SK-N-SH (cell line): ENCODE results near the gene MUC22. TPM values are rescaled to one million over a fixed set of nuclear protein-coding genes. Genes with fewer than 3 reads are reported as not detected.
"Not testable (repeated sequence)": the region's sequence is repeated elsewhere in the genome, so short reads cannot be mapped to it uniquely, and the experiment has no call there.

Experiments used
- CTCF ChIA-PET: fragments of 300-600, 350-600 bp; formaldehyde crosslinking; extraction: SDS; loops from one replicate; lab custom pipeline; 2021; lab: Yijun Ruan, JAX
- POLR2A ChIA-PET: fragments of 350-600 bp; sonication (Branson Sonifier 250); formaldehyde crosslinking; extraction: SDS; loops from one replicate; lab custom pipeline; 2020; ENCODE audit warnings: antibody characterized with exemption, inconsistent platforms; lab: Yijun Ruan, JAX
- DNase-seq: peaks from one replicate; pipeline ENCODE4 v3.0.0; 2012
- H2AFZ ChIP-seq: fragments of 200-600 bp; sonication (generic); 2 replicates; pipeline ENCODE4 v1.8.1; 2016; ENCODE audit warnings: antibody characterized with exemption, mild to moderate bottlenecking, low read depth
- H3F3A ChIP-seq: fragments of 200-600 bp; sonication (generic); replicated peaks from 2 replicates; pipeline ENCODE3; 2016; ENCODE audit warnings: antibody characterized with exemption, mild to moderate bottlenecking; ENCODE audit not compliant: insufficient read depth
- H3K27ac ChIP-seq, 2 experiments: fragments of 200-500 bp in 1 of 2; fragments of 200-600 bp in 1 of 2; sonication (Bioruptor generic) in 1 of 2; sonication (generic), shearing (Covaris generic) in 1 of 2; 2 replicates each; pipeline versions ENCODE4 v1.5.1 to v1.6.1; 2014 to 2016; ENCODE audit warnings: low read depth in 2 of 2, inconsistent platforms in 1 of 2, low read length in 1 of 2, mild to moderate bottlenecking in 1 of 2, mixed read lengths in 1 of 2
- H3K27me3 ChIP-seq: fragments of 200-600 bp; sonication (generic), shearing (Covaris generic); 2 replicates; pipeline ENCODE4 v1.6.1; 2016; ENCODE audit warnings: mixed run types; ENCODE audit not compliant: insufficient read depth
- H3K36me3 ChIP-seq, 2 experiments: fragments of 200-500 bp in 1 of 2; fragments of 200-600 bp in 1 of 2; sonication (Bioruptor generic) in 1 of 2; sonication (generic) in 1 of 2; replicated peaks in 1 of 2; 2 replicates each; pipeline versions ENCODE3 to v1.5.1; 2014 to 2016; ENCODE audit warnings: low read length in 1 of 2, mild to moderate bottlenecking in 1 of 2; ENCODE audit not compliant: insufficient read depth in 2 of 2, control insufficient read depth in 1 of 2
- H3K4me1 ChIP-seq, 2 experiments: fragments of 200-500 bp in 1 of 2; fragments of 200-600 bp in 1 of 2; sonication (Bioruptor generic) in 1 of 2; sonication (generic), shearing (Covaris generic) in 1 of 2; 2 replicates each; pipeline versions ENCODE4 v1.5.1 to v1.6.1; 2014 to 2016; ENCODE audit warnings: low read depth in 1 of 2, low read length in 1 of 2, mixed run types in 1 of 2; ENCODE audit not compliant: insufficient read depth in 2 of 2, control insufficient read depth in 1 of 2
- H3K4me2 ChIP-seq: fragments of 200-600 bp; sonication (generic), shearing (Covaris generic); 2 replicates; pipeline ENCODE4 v1.6.1; 2017; ENCODE audit warnings: mixed run types
- H3K4me3 ChIP-seq, 2 experiments: fragments of 200-500 bp in 1 of 2; fragments of 200-600 bp in 1 of 2; sonication (Bioruptor generic) in 1 of 2; sonication (generic), shearing (Covaris generic) in 1 of 2; 2 replicates each; pipeline versions ENCODE4 v1.5.1 to v1.8.1; 2014 to 2016; ENCODE audit warnings: low read depth in 2 of 2, inconsistent platforms in 1 of 2, low read length in 1 of 2, mild to moderate bottlenecking in 1 of 2, mixed read lengths in 1 of 2, moderate library complexity in 1 of 2
- H3K79me2 ChIP-seq: fragments of 200-600 bp; sonication (generic); 2 replicates; pipeline ENCODE4 v1.8.1; 2017; ENCODE audit warnings: mild to moderate bottlenecking; ENCODE audit not compliant: insufficient read depth
- H3K9ac ChIP-seq: fragments of 200-600 bp; sonication (generic); 2 replicates; pipeline ENCODE4 v1.6.1; 2017; ENCODE audit warnings: mixed run types
- H3K9me2 ChIP-seq: fragments of 200-600 bp; sonication (generic); 2 replicates; pipeline ENCODE4 v1.6.1; 2017; ENCODE audit warnings: mixed run types
- H3K9me3 ChIP-seq: fragments of 200-600 bp; sonication (generic); 2 replicates; pipeline ENCODE4 v1.6.1; 2017; ENCODE audit warnings: mixed run types, mild to moderate bottlenecking, moderate library complexity
- H4K20me1 ChIP-seq: fragments of 200-600 bp; sonication (generic); 2 replicates; pipeline ENCODE4 v1.6.1; 2017; ENCODE audit warnings: mild to moderate bottlenecking, mixed run types; ENCODE audit not compliant: insufficient read depth
- ELF1 ChIP-seq: IDR thresholded peaks from 2 replicates; pipeline ENCODE4 v1.4.0; 2012
- EZH2phosphoT487 ChIP-seq: fragments of 200-600 bp; sonication (generic); IDR thresholded peaks from 2 replicates; pipeline ENCODE4 v1.6.1; 2017; ENCODE audit warnings: low read depth, mixed run types, mild to moderate bottlenecking, antibody characterized with exemption, moderate library complexity, borderline replicate concordance
- FOSL2 ChIP-seq: IDR thresholded peaks from 2 replicates; pipeline ENCODE4 v1.4.0; 2012; ENCODE audit warnings: low read depth, mild to moderate bottlenecking, moderate library complexity, borderline replicate concordance
- FOXJ3 ChIP-seq: sonication (generic); formaldehyde crosslinking; IDR thresholded peaks from 2 replicates; pipeline ENCODE4 v1.5.1; 2020; ENCODE audit warnings: mild to moderate bottlenecking, missing genetic modification reagents
- GABPA ChIP-seq: IDR thresholded peaks from 2 replicates; pipeline ENCODE4 v1.4.0; 2012; ENCODE audit warnings: low read depth, mild to moderate bottlenecking
- IRF3 ChIP-seq: fragments of 150-350 bp; IDR thresholded peaks from 2 replicates; pipeline ENCODE4 v1.6.1; 2016; ENCODE audit warnings: mild to moderate bottlenecking, low read depth, low read length
- JUND ChIP-seq: IDR thresholded peaks from 2 replicates; pipeline ENCODE4 v1.4.0; 2012
- MAX ChIP-seq: IDR thresholded peaks from 2 replicates; pipeline ENCODE4 v1.4.0; 2012; ENCODE audit warnings: low read depth
- NFIC ChIP-seq: IDR thresholded peaks from 2 replicates; pipeline ENCODE4 v1.4.0; 2012; ENCODE audit warnings: borderline replicate concordance
- NRF1 ChIP-seq: IDR thresholded peaks from 2 replicates; pipeline ENCODE4 v1.6.1; 2012; ENCODE audit warnings: low read depth, mild to moderate bottlenecking, low read length
- RAD21 ChIP-seq: IDR thresholded peaks from 2 replicates; pipeline ENCODE4 v1.6.1; 2012; ENCODE audit warnings: mild to moderate bottlenecking, low read length
- RCOR1 ChIP-seq: fragments of 150-350 bp; IDR thresholded peaks from 2 replicates; pipeline ENCODE4 v1.6.1; 2017; ENCODE audit warnings: antibody characterized with exemption, low read length
- RFX5 ChIP-seq: IDR thresholded peaks from 2 replicates; pipeline ENCODE4 v1.6.1; 2012; ENCODE audit warnings: mild to moderate bottlenecking, improper control_type of control experiment, low read length
- RXRA ChIP-seq: IDR thresholded peaks from 2 replicates; pipeline ENCODE4 v1.4.0; 2012; ENCODE audit warnings: low read depth, mild to moderate bottlenecking, borderline replicate concordance
- SMC3 ChIP-seq: IDR thresholded peaks from 2 replicates; pipeline ENCODE4 v1.6.1; 2012; ENCODE audit warnings: low read depth, low read length, improper control_type of control experiment
- TCF12 ChIP-seq: IDR thresholded peaks from 2 replicates; pipeline ENCODE4 v1.4.0; 2012
- TEAD4 ChIP-seq: IDR thresholded peaks from 2 replicates; pipeline ENCODE4 v1.4.0; 2012; ENCODE audit warnings: mild to moderate bottlenecking, borderline replicate concordance; ENCODE audit not compliant: insufficient read depth
- USF1 ChIP-seq: IDR thresholded peaks from 2 replicates; pipeline ENCODE4 v1.4.0; 2012; ENCODE audit warnings: low read depth, borderline replicate concordance
- USF2 ChIP-seq: fragments of 150-350 bp; IDR thresholded peaks from 2 replicates; pipeline ENCODE4 v1.6.1; 2017; ENCODE audit warnings: antibody characterized with exemption, low read length, low read depth, borderline replicate concordance
- YY1 ChIP-seq: IDR thresholded peaks from 2 replicates; pipeline ENCODE4 v1.4.0; 2012; ENCODE audit warnings: low read depth, mild to moderate bottlenecking
- WGBS: methylation state at CpG from one replicate; pipeline ENCODE4 v1.1.6; 2017; ENCODE audit warnings: low lambda C conversion rate; 5-methylcytosine and 5-hydroxymethylcytosine counted together
- polyA plus RNA-seq, 3 experiments: library from polyadenylated mRNA; depleted of rRNA; stranded (reverse); fragments of >200 nt; gene quantifications; 2 replicates each; pipeline ENCODE4 v1.2.3, GENCODE V29; 2012

Gene MUC22
- polyA plus RNA-seq, 1 of the 3 experiments (the other 2 are of a cell fraction): 0.12 TPM

- no peak overlapping the region for H3K4me2 ChIP-seq
- no peak overlapping the region for H3K4me3 ChIP-seq
- no peaks in the 10 kb centered on the region for H3K79me2 ChIP-seq
- peaks cover 2% of the 10 kb centered on the region for H3F3A ChIP-seq
- ChIA-PET CTCF (interaction anchor here (0.9 to 1.4 kb wide), 3 partner anchors 16 to 47 kb away, joined by 3 read pairs; no protein-coding TSS in a partner anchor), POLR2A (no interaction called here)
- 66% methylated on average over 7 of the region's 7 CpGs for WGBS
- H3K4me1 ChIP-seq: 0 out of 4 replicates have a peak, but pooled peaks cover 0 to 3% of the 10 kb centered on the region in 2 experiments
- no peaks in the 10 kb centered on the region for H3K9me2 ChIP-seq
- H4K20me1 ChIP-seq: no peaks in the 10 kb centered on the region
- no peak for DNase-seq
- no peaks in the 10 kb centered on the region for H3K27me3 ChIP-seq
- no peaks in the 10 kb centered on the region for H3K9me3 ChIP-seq
- no peak for TF ChIP-seq RCOR1
- no peak for TF ChIP-seq RFX5
- TF ChIP-seq FOSL2: no peak
- TF ChIP-seq RXRA: no peak
- TF ChIP-seq USF1: no peak
- TF ChIP-seq FOXJ3: no peak
- no peak for TF ChIP-seq NRF1
- no peak for TF ChIP-seq MAX
- TF ChIP-seq TCF12: no peak
- TF ChIP-seq SMC3: no peak
- no peak for TF ChIP-seq IRF3
- TF ChIP-seq ELF1: no peak
- TF ChIP-seq GABPA: no peak
- TF ChIP-seq TEAD4: no peak
- no peak overlapping the region for H3K27ac ChIP-seq
- H3K9ac ChIP-seq: no peak overlapping the region
- no peak overlapping the region for H2AFZ ChIP-seq
- H3K36me3 ChIP-seq: no peaks in the 10 kb centered on the region
These were observed 53.7 kb downstream of the MUC22 start for GRCh38 chr6:31063906-31064435.

- Histone ChIP-seq H3K36me3 (no peaks in the 10 kb centered on the region), H3F3A (peaks cover 6% of the 10 kb centered on the region), H2AFZ (no peak overlapping the region), H3K27me3 (no peaks in the 10 kb centered on the region), H3K9ac (no peak overlapping the region)
- 58% methylated on average over 2 of the region's 2 CpGs for WGBS
- POLR2A ChIA-PET: no interaction called here
- no peak for DNase-seq
- TF ChIP-seq NRF1: no peak
- 0 out of 2 replicates have a peak, but pooled peaks have one; percentile 11 for TF ChIP-seq NFIC
- TF ChIP-seq EZH2phosphoT487: no peak
- no peak for TF ChIP-seq TEAD4
- TF ChIP-seq USF2: no peak
- TF ChIP-seq JUND: no peak
- no peak for TF ChIP-seq RAD21
- no peak for TF ChIP-seq YY1
- TF ChIP-seq, all 33 proteins: peak for 1
- Histone ChIP-seq H3K79me2 (no peaks in the 10 kb centered on the region), H3K4me1 (peaks cover 0 to 3% of the 10 kb centered on the region in 2 experiments; a peak in 1 of 4 replicates), H3K27ac (no peak overlapping the region), H3K9me2 (no peaks in the 10 kb centered on the region), H3K9me3 (no peaks in the 10 kb centered on the region), H3K4me3 (no peak overlapping the region), H3K4me2 (no peak overlapping the region), H4K20me1 (no peaks in the 10 kb centered on the region)
- CTCF ChIA-PET: no interaction called here
These were observed 55.3 kb downstream of the MUC22 start for GRCh38 chr6:31065556-31065955.

GRCh38 chr6:31067028-31067427 is 56.8 kb downstream of the MUC22 start:
- H3K27me3 ChIP-seq, H3K4me3 ChIP-seq, H4K20me1 ChIP-seq, H3K9me3 ChIP-seq, CTCF ChIA-PET, H3K79me2 ChIP-seq, H3K9ac ChIP-seq, H3K4me2 ChIP-seq, H2AFZ ChIP-seq, H3K9me2 ChIP-seq, DNase-seq, H3F3A ChIP-seq, H3K27ac ChIP-seq, H3K4me1 ChIP-seq, H3K36me3 ChIP-seq, POLR2A ChIA-PET: not testable (repeated sequence)
- 90% methylated on average over 9 of the region's 32 CpGs for WGBS
